Gastrocnemius medialis (tissue), 4 donors: ENCODE data around the gene ZFP36.

Experiments
- CTCF ChIP-seq, 5 experiments: fragments of 450-650 bp in 3 of 5; fragments of 200-600 bp in 2 of 5; sonication (generic) in 2 of 5; IDR thresholded peaks in 4 of 5; conservative IDR thresholded peaks in 1 of 5; 1 replicate in 4 of 5; 2 replicates in 1 of 5; pipeline ENCODE4 v1.5.1; 2016 to 2019; ENCODE audit warnings: antibody characterized with exemption in 5 of 5, mild to moderate bottlenecking in 3 of 5, moderate library complexity in 3 of 5
- POLR2A ChIP-seq, 2 donors: fragments of 450-650 bp; IDR thresholded peaks; one replicate each; pipeline ENCODE4 v1.6.1; 2017; ENCODE audit warnings: antibody characterized with exemption in 2 of 2, mild to moderate bottlenecking in 2 of 2, moderate library complexity in 2 of 2

- TF ChIP-seq CTCF (IDR thresholded peaks at IDR 0.05 in 4 of 5, conservative IDR thresholded peaks at IDR 0.05 in 1 of 5) (no peak), POLR2A (IDR thresholded peaks at IDR 0.05) (no peak)
Measured at GRCh38 chr19:39390451-39390750, 16.2 kb upstream of the ZFP36 start.
